Fibroblast of lung (primary cell): ENCODE data around the gene NUAK2.

Experiments
- EZH2 ChIP-seq: IDR thresholded peaks from 2 replicates; pipeline ENCODE4 v1.5.1; 2012; ENCODE audit warnings: low read length, control low read depth, mild to moderate bottlenecking; ENCODE audit errors: missing control alignments
- TF ChIP-seq, protein P1 (sequence below), 2 donors: IDR thresholded peaks in 1 of 2; conservative IDR thresholded peaks in 1 of 2; 1 replicate in 1 of 2; 2 replicates in 1 of 2; pipeline ENCODE4 v1.5.1; 2011 to 2012; ENCODE audit warnings: low read length in 2 of 2, control low read depth in 1 of 2, inconsistent platforms in 1 of 2, low read depth in 1 of 2, mild to moderate bottlenecking in 1 of 2

- TF ChIP-seq, protein P1, sequence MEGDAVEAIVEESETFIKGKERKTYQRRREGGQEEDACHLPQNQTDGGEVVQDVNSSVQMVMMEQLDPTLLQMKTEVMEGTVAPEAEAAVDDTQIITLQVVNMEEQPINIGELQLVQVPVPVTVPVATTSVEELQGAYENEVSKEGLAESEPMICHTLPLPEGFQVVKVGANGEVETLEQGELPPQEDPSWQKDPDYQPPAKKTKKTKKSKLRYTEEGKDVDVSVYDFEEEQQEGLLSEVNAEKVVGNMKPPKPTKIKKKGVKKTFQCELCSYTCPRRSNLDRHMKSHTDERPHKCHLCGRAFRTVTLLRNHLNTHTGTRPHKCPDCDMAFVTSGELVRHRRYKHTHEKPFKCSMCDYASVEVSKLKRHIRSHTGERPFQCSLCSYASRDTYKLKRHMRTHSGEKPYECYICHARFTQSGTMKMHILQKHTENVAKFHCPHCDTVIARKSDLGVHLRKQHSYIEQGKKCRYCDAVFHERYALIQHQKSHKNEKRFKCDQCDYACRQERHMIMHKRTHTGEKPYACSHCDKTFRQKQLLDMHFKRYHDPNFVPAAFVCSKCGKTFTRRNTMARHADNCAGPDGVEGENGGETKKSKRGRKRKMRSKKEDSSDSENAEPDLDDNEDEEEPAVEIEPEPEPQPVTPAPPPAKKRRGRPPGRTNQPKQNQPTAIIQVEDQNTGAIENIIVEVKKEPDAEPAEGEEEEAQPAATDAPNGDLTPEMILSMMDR (conservative IDR thresholded peaks at IDR 0.05 in 1 of 2, IDR thresholded peaks at IDR 0.05 in 1 of 2; ENCODE audit: low read depth in 1 of 2, low read length in 2 of 2): peak; percentile 97 to 98
- TF ChIP-seq EZH2: no peak
These were observed 65.4 kb downstream of the NUAK2 start for GRCh38 chr1:205255941-205256780.
